Measurements from ENCODE around the gene PSMA7.
A peak's percentile ranks its signal among the peaks of the same experiment; 100 is the strongest.
"Not testable (repeated sequence)": the region's sequence is repeated elsewhere in the genome, so short reads cannot be mapped to it uniquely, and the experiment has no call there.

PSMA7 gene

DNA sequence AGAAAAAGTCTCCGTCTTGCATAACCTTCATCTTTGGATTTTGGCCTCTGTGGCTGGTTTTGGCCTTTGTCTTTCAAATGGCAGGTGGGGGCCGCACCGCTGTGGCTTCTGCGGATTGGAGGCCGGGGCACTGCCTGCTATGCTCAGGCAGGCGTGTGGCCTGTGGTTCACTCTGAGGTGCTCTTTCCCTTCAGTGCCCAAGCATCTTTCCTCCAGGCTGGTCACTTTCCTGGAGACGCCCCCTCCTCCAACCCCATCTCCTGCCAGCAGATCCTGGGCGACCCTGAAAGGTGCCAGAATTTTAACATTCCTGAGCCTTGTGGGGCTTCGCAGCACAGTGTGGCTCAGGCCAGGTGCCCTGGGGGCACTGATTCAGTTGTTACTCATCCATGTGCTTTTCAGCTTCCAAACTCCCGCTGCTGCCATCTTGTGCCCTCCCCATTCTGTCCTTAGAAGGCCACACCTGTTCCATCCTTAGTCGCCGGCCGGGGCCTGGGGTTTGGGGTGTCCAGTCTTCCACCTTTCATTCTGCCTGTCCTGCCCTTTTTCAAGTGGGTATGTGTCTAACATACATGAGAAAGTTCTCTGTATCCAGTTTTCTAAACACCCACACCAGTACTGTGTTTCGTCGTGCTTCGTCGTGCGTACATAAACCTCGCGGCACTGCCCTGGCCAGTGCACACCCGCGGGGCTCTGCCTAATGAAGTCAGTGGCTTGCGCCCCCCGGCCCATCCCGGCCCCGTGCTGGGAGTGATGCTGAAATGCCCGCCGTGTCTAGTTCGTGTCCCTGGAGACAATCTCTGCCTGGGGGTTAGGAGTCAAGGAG is 12.4 kb upstream of the PSMA7 start:
- DNase-seq = no peak

DNA sequence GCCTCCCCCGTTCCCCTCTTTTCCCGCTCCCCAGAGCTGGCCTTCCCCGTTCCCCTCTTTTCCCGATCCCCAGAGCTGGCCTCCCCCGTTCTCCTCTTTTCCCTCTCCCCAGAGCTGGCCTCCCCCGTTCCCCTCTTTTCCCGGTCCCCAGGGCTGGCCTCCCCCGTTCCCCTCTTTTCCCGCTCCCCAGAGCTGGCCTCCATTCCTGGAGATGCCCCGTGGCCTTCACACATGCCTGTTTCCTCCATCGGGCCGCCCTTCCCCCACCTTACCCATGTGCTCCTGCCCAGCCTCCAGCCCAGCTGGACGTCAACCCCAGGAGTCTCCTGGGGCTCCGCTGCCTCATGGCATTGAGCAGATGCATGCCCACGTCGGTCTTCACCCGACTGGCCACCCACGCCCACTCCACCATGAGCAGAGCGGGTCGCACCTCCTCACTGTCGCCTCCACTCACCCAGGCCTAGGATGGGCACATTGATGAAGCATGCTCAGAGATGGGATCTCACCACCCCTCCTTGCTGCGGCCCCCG is 8.7 kb upstream of the PSMA7 start:
- no peak for DNase-seq

DNA sequence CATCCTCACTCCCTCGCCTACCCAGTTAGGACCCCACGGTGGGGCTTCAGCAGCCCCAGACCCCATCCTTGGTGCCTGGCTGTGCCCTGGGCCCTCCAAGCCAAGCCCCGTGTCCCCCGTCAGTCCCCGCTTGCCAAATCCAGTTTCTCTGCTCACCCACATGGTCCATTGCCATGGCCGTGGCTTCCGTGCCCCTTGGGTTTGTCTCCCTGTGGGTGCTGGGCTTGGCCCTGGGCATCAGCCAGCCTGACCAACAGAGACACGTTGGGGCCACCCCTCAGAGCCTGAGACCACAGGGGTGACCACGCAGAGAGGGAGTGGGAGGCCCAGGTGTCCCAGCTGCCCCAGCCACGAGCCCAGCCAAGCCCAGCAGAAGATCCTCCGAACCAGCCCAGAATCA is 8.0 kb upstream of the PSMA7 start:
- no peak for DNase-seq

GRCh38 chr20:62150310-62150575 is 7.0 kb upstream of the PSMA7 start:
- no peak for DNase-seq

GRCh38 chr20:62149532-62150309 is 6.5 kb upstream of the PSMA7 start:
- DNase-seq = peak; percentile 57

- no peak for DNase-seq
These were observed 5.7 kb upstream of the PSMA7 start for GRCh38 chr20:62148908-62149314.

DNA sequence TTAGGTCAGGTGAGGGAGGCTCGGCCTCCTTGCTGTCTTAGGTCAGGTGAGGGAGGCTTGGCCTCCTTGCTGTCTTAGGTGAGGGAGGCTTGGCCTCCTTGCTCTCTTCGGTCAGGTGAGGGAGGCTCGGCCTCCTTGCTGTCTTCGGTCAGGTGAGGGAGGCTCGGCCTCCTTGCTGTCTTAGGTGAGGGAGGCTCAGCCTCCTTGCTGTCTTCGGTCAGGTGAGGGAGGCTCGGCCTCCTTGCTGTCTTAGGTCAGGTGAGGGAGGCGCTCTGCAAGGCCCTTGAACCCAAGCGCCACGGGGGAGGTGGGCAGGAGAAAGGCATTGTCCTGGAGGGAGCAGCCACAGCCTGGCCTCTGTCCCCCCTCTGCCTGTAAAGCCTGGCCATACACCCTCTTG is 5.2 kb upstream of the PSMA7 start:
- DNase-seq = not testable (repeated sequence)

GRCh38 chr20:62147528-62147927 is 4.3 kb upstream of the PSMA7 start:
- no peak for DNase-seq

DNA sequence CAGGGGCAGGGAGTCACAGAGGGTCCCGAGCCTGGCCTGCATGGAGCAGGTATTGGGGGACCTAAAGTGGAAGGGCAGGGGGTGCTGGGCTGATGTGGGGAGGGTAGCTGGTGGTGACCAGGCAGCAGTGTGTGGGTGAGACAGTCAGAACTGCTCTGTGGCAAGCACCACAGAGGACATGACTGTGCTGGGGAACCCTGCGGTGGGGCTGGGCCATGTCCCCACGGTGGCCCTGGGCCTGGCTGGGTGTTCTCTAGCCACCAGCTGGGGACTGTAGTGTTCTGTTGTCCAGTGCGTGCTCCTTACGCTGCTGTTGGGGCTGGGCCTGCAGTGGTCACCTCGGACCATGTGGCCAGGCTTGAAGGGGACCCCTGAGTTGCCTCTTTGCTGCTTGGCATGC is 3.9 kb upstream of the PSMA7 start:
- no peak for DNase-seq

GRCh38 chr20:62146019-62146755 is 3.0 kb upstream of the PSMA7 start:
- DNase-seq = no peak

DNA sequence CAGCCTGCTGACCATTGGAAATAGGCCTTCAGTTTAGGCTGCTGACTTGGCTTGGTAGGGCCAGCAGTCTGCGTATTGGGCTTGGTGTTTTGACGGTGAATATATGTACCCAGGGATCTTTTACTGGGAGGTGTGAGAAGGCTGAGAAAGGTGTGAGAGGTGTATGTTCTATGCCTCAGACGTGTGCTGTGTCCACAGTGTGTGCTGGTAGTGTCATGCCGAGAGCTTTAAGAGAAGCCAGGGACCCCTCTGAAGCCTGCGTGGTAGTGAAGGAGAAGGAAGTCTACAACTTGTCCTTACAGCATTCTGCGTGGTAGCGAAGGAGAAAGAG is 2.5 kb upstream of the PSMA7 start:
- no peak for DNase-seq

- peak; percentile 57 for DNase-seq
These were observed 997 bp upstream of the PSMA7 start for GRCh38 chr20:62143957-62144825.

GRCh38 chr20:62142252-62143080 is 728 bp downstream of the PSMA7 start:
- DNase-seq = no peak

GRCh38 chr20:62141397-62142251 is 1.6 kb downstream of the PSMA7 start:
- no peak for DNase-seq

DNA sequence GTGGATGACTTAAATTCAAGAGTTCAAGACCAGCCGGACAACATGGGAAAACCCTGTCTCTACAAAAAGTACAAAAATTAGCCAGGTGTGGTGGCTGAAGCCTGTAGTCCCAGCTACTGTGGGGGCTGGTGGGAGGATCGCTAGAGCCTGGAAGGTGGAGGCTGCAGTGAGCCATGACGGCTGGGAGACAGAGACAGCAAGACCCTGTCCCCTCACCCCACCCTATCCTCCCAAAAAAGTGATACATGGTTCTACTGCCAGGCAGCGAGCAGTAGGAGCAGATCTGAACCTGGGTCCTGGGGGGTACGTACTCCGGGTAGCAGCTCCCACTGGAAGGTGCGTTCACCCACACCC is 2.2 kb downstream of the PSMA7 start:
- no peak for DNase-seq

DNA sequence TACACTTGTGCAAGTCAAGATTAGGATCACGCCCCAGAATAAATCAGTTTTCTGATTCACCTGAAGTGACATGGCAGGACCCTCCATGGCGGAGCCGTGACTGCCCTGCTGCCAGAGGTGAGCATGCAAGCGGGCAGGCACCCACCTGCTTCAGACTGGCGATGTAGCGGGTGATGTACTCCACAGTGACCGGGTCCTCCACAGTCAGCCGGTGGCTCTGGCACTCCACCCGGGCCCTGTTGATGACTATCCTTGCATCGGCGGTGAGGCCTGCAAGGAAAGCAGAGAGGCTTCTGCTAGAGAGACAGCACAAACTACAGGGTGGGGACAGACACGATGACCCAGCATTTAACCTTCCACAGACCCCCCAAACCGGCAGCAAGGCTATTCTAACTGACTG is 3.6 kb downstream of the PSMA7 start:
- DNase-seq = no peak

- DNase-seq = no peak
These were observed 4.3 kb downstream of the PSMA7 start for GRCh38 chr20:62138912-62139311.

DNA sequence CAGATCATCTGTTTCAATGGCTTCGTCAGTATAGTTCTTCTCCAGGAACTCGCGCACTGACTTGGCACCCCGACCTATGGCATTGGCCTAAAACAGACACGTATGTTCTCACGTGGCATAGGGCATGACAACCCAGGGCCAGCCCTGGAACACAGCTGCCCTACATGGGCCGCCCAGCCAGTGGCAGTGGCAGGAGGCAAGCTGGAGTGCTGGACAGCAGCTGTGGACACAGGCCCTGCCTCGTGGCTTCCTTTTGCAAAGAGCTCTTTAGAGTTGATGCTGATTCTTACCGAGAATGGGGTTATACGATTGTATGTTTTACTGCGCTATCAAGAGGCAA is 5.0 kb downstream of the PSMA7 start:
- DNase-seq = no peak

GRCh38 chr20:62137478-62138203 is 5.6 kb downstream of the PSMA7 start:
- DNase-seq = no peak

GRCh38 chr20:62137092-62137384 is 6.2 kb downstream of the PSMA7 start:
- DNase-seq = no peak
